ENCODE data around the gene GLT1D1.

DNA sequence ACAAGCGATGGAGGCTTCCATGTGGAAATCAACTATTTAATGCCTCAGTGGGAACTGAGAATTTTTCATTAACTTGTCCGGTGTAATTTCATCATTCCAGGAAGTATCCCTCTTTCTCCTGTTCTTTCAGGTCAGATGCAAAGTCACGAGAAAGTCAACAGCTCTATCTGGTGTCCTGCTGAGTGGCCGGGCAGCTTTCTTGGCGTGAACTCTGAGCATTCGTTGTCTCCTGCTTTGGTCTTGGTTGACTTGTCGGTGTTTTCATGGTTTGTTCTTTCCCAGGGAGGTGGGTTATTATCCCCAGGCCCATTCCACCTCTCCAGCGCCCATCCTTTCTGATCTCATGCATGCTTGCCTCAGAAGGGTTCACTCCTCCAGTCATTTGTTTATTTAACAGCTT lies 149.1 kb downstream of the GLT1D1 start:
- TF ChIP-seq, protein P1, sequence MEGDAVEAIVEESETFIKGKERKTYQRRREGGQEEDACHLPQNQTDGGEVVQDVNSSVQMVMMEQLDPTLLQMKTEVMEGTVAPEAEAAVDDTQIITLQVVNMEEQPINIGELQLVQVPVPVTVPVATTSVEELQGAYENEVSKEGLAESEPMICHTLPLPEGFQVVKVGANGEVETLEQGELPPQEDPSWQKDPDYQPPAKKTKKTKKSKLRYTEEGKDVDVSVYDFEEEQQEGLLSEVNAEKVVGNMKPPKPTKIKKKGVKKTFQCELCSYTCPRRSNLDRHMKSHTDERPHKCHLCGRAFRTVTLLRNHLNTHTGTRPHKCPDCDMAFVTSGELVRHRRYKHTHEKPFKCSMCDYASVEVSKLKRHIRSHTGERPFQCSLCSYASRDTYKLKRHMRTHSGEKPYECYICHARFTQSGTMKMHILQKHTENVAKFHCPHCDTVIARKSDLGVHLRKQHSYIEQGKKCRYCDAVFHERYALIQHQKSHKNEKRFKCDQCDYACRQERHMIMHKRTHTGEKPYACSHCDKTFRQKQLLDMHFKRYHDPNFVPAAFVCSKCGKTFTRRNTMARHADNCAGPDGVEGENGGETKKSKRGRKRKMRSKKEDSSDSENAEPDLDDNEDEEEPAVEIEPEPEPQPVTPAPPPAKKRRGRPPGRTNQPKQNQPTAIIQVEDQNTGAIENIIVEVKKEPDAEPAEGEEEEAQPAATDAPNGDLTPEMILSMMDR (IDR thresholded peaks at IDR 0.05) = no peak
- TF ChIP-seq POLR2A (IDR thresholded peaks at IDR 0.05) = no peak

Data from Peyer's patch (tissue), 4 donors.